ENCODE data around the gene ARAF.

The ARAF gene

GRCh38 chrX:47560179-47560933 is 649 bp upstream of the ARAF start:
- Histone ChIP-seq H3K27ac (peak overlapping the region in 10 of 11 experiments; percentile 87 to 94 (median 90); a peak in 19 of 22 replicates), H3K27me3 (peaks cover 14 to 56% (median 33%) of the 10 kb centered on the region in 11 experiments; a peak in 19 of 22 replicates), H3K9me3 (replicated peaks in 1 of 11) (peaks cover 0 to 11% (median 0%) of the 10 kb centered on the region in 11 experiments; a peak in 2 of 22 replicates)

GRCh38 chrX:47561659-47562151 is 700 bp downstream of the ARAF start:
- Histone ChIP-seq H3K4me2 (peak overlapping the region; percentile 62 to 85 (median 76)), H3K9me3 (replicated peaks in 1 of 11) (peaks cover 0 to 11% (median 0%) of the 10 kb centered on the region in 11 experiments; a peak in 2 of 22 replicates), H3K4me1 (peaks cover 24 to 51% (median 42%) of the 10 kb centered on the region in 10 experiments), H3K9ac (peak overlapping the region; percentile 84 to 91 (median 88)), H3K27me3 (peaks cover 5 to 45% (median 23%) of the 10 kb centered on the region in 11 experiments; a peak in 17 of 22 replicates), H3K27ac (peak overlapping the region; percentile 87 to 94 (median 89); a peak in 21 of 22 replicates), H3K36me3 (peaks cover 0 to 27% (median 16%) of the 10 kb centered on the region in 11 experiments; a peak in 16 of 22 replicates), H3K4me3 (peak overlapping the region; percentile 55 to 76 (median 71)), H4K20me1 (peaks cover 3 to 44% (median 26%) of the 10 kb centered on the region in 11 experiments; a peak in 18 of 22 replicates)
- no peak for TF ChIP-seq Cebpa-rat (IDR thresholded peaks at IDR 0.05)

More at GRCh38 chrX:47560179-47560933, 649 bp upstream of the ARAF start:
- peak overlapping the region; percentile 43 to 81 (median 59); a peak in 21 of 22 replicates for H3K4me2 ChIP-seq
- TF ChIP-seq Cebpa-rat (IDR thresholded peaks at IDR 0.05): no peak
- H3K9ac ChIP-seq: peak overlapping the region; percentile 75 to 91 (median 88)
- peaks cover 0 to 26% (median 16%) of the 10 kb centered on the region in 11 experiments; a peak in 16 of 22 replicates for H3K36me3 ChIP-seq
- peaks cover 3 to 40% (median 20%) of the 10 kb centered on the region in 11 experiments; a peak in 17 of 22 replicates for H4K20me1 ChIP-seq
- peaks cover 16 to 43% (median 35%) of the 10 kb centered on the region in 10 experiments for H3K4me1 ChIP-seq
- H3K4me3 ChIP-seq: peak overlapping the region; percentile 55 to 76 (median 71)

- peak overlapping the region; percentile 64 to 85 (median 76); a peak in 20 of 22 replicates for H3K4me2 ChIP-seq
- peaks cover 0 to 11% (median 0%) of the 10 kb centered on the region in 11 experiments; a peak in 2 of 22 replicates for H3K9me3 ChIP-seq (replicated peaks in 1 of 11)
These were observed 1.7 kb downstream of the ARAF start for GRCh38 chrX:47562615-47563243.

GRCh38 chrX:47563801-47564315 is 2.9 kb downstream of the ARAF start:
- Histone ChIP-seq H3K27ac (peak overlapping the region in 2 of 11 experiments; percentile 33 to 47; a peak in 3 of 22 replicates), H3K9me3 (replicated peaks in 1 of 11) (peaks cover 0 to 11% (median 0%) of the 10 kb centered on the region in 11 experiments; a peak in 2 of 22 replicates), H3K9ac (no peak overlapping the region; a peak in 1 of 22 replicates), H3K4me2 (peak overlapping the region in 9 of 11 experiments; percentile 0 to 85 (median 47); a peak in 13 of 22 replicates), H3K27me3 (peaks cover 0 to 23% (median 7%) of the 10 kb centered on the region in 11 experiments; a peak in 8 of 22 replicates), H3K36me3 (peaks cover 14 to 41% (median 22%) of the 10 kb centered on the region in 11 experiments; a peak in 17 of 22 replicates), H4K20me1 (peaks cover 3 to 62% (median 36%) of the 10 kb centered on the region in 11 experiments; a peak in 18 of 22 replicates), H3K4me1 (peaks cover 40 to 68% (median 55%) of the 10 kb centered on the region in 10 experiments), H3K4me3 (no peak overlapping the region)
- TF ChIP-seq Cebpa-rat (IDR thresholded peaks at IDR 0.05): no peak

More at GRCh38 chrX:47562615-47563243, 1.7 kb downstream of the ARAF start:
- no peak for TF ChIP-seq Cebpa-rat (IDR thresholded peaks at IDR 0.05)
- Histone ChIP-seq H3K4me3 (peak overlapping the region in 3 of 10 experiments; percentile 60 to 73 (median 71); a peak in 2 of 20 replicates), H3K36me3 (peaks cover 7 to 31% (median 16%) of the 10 kb centered on the region in 11 experiments; a peak in 16 of 22 replicates), H3K9ac (peak overlapping the region in 4 of 11 experiments; percentile 87 to 89 (median 88); a peak in 1 of 22 replicates), H4K20me1 (peaks cover 3 to 54% (median 36%) of the 10 kb centered on the region in 11 experiments; a peak in 18 of 22 replicates), H3K27ac (peak overlapping the region in 1 of 11 experiments; percentile 47; a peak in 1 of 22 replicates), H3K27me3 (peaks cover 5 to 34% (median 12%) of the 10 kb centered on the region in 11 experiments; a peak in 14 of 22 replicates), H3K4me1 (peaks cover 34 to 61% (median 52%) of the 10 kb centered on the region in 10 experiments)

- H3K4me3 ChIP-seq: no peak overlapping the region
- H3K9me3 ChIP-seq (replicated peaks in 1 of 11): peaks cover 0 to 11% (median 0%) of the 10 kb centered on the region in 11 experiments; a peak in 3 of 22 replicates
- H3K9ac ChIP-seq: no peak overlapping the region; a peak in 1 of 22 replicates
- no peak for TF ChIP-seq Cebpa-rat (IDR thresholded peaks at IDR 0.05)
- peak overlapping the region in 2 of 11 experiments; percentile 33 to 47; a peak in 3 of 22 replicates for H3K27ac ChIP-seq
- H3K27me3 ChIP-seq: peaks cover 0 to 21% (median 5%) of the 10 kb centered on the region in 11 experiments; a peak in 7 of 22 replicates
- peaks cover 3 to 62% (median 36%) of the 10 kb centered on the region in 11 experiments; a peak in 18 of 22 replicates for H4K20me1 ChIP-seq
- H3K36me3 ChIP-seq: peaks cover 20 to 48% (median 29%) of the 10 kb centered on the region in 11 experiments; a peak in 19 of 22 replicates
- H3K4me2 ChIP-seq: peak overlapping the region in 8 of 11 experiments; percentile 21 to 85 (median 60); a peak in 14 of 22 replicates
- peaks cover 40 to 68% (median 55%) of the 10 kb centered on the region in 10 experiments for H3K4me1 ChIP-seq
These were observed 3.6 kb downstream of the ARAF start for GRCh38 chrX:47564438-47565085.

- Histone ChIP-seq H3K36me3 (peaks cover 35 to 71% (median 47%) of the 10 kb centered on the region in 11 experiments; a peak in 21 of 22 replicates), H3K4me2 (peak overlapping the region; percentile 62 to 83 (median 80)), H3K27me3 (peaks cover 0 to 32% (median 20%) of the 10 kb centered on the region in 11 experiments; a peak in 15 of 22 replicates), H3K9ac (peak overlapping the region in 6 of 11 experiments; percentile 22 to 53 (median 32); a peak in 8 of 22 replicates), H4K20me1 (peaks cover 3 to 60% (median 36%) of the 10 kb centered on the region in 11 experiments; a peak in 18 of 22 replicates), H3K9me3 (replicated peaks in 1 of 11) (peaks cover 0 to 20% (median 7%) of the 10 kb centered on the region in 11 experiments; a peak in 8 of 22 replicates), H3K4me3 (peak overlapping the region in 7 of 10 experiments; percentile 19 to 43 (median 28); a peak in 6 of 20 replicates), H3K4me1 (peaks cover 33 to 66% (median 53%) of the 10 kb centered on the region in 10 experiments), H3K27ac (peak overlapping the region in 9 of 11 experiments; percentile 7 to 68 (median 58); a peak in 13 of 22 replicates)
- no peak for TF ChIP-seq Cebpa-rat (IDR thresholded peaks at IDR 0.05)
These were observed 5.8 kb downstream of the ARAF start for GRCh38 chrX:47566841-47567240.

All from BLaER1 treated with 17β-estradiol and CSF1 and Interleukin-3, amounts not matched to agents 10 nM and 100 nM (cell line).